Sigmoid colon (tissue), 4 donors: ENCODE data around the gene GMPS.

Source experiments
- POLR2AphosphoS5 ChIP-seq, 4 donors: sonication (generic); formaldehyde crosslinking; IDR thresholded peaks; one replicate each; pipeline ENCODE4 v1.6.1; 2017; ENCODE audit warnings: antibody characterized with exemption in 4 of 4
- TF ChIP-seq, protein P1 (sequence below), 4 experiments: fragments of 450-650 bp in 3 of 4; fragments of 200-600 bp in 1 of 4; IDR thresholded peaks; one replicate each; pipeline ENCODE4 v1.5.1; 2016 to 2019; ENCODE audit warnings: antibody characterized with exemption in 4 of 4, mild to moderate bottlenecking in 3 of 4, moderate library complexity in 2 of 4

DNA sequence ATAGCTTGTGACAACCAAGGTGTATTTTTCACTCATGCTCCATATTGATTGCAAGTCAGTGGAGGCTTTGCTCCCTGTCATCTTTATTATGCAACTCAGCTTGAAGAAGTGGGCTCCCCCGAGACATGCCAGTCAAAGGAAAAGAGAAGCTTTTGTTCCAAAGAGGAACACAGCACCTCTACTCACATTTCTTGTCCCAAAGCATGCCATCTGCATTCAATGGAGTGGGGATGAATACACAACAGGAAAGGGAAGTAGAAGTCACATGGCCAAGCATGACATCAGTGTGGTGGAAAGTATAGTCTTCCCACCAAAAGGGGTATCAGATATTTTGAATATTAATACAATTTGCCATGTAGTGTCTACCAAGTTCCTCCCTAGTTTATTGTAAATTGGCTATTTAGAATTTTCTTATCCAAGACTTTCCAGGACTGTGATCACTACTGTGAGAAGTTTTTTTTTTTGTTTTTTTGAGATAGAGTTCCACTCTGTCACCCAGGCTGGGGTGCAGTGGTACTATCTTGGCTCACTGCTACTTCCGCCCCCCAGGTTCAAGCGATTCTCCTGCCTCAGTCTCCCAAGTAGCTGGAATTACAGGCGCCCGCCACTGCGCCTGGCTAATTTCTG, 114.5 kb downstream of the GMPS start:
- TF ChIP-seq, protein P1, sequence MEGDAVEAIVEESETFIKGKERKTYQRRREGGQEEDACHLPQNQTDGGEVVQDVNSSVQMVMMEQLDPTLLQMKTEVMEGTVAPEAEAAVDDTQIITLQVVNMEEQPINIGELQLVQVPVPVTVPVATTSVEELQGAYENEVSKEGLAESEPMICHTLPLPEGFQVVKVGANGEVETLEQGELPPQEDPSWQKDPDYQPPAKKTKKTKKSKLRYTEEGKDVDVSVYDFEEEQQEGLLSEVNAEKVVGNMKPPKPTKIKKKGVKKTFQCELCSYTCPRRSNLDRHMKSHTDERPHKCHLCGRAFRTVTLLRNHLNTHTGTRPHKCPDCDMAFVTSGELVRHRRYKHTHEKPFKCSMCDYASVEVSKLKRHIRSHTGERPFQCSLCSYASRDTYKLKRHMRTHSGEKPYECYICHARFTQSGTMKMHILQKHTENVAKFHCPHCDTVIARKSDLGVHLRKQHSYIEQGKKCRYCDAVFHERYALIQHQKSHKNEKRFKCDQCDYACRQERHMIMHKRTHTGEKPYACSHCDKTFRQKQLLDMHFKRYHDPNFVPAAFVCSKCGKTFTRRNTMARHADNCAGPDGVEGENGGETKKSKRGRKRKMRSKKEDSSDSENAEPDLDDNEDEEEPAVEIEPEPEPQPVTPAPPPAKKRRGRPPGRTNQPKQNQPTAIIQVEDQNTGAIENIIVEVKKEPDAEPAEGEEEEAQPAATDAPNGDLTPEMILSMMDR (IDR thresholded peaks at IDR 0.05), result no peak
- no peak for TF ChIP-seq POLR2AphosphoS5 (IDR thresholded peaks at IDR 0.05)
